Stimulated activated CD8-positive, alpha-beta memory T cell treated with anti-CD3 and anti-CD28 coated beads, Interleukin-4, amount 100 ng/mL, for 4 hours (primary cell): Measurements from ENCODE around the gene RAET1G.
"Not testable (repeated sequence)": the region's sequence is repeated elsewhere in the genome, so short reads cannot be mapped to it uniquely, and the experiment has no call there.

Experiments
- DNase-seq, 2 donors: peaks; one replicate each; pipeline ENCODE4 v3.0.0-alpha.2; 2020; ENCODE audit warnings: low read depth in 2 of 2, low spot score in 1 of 2

Gene RAET1G, protein sequence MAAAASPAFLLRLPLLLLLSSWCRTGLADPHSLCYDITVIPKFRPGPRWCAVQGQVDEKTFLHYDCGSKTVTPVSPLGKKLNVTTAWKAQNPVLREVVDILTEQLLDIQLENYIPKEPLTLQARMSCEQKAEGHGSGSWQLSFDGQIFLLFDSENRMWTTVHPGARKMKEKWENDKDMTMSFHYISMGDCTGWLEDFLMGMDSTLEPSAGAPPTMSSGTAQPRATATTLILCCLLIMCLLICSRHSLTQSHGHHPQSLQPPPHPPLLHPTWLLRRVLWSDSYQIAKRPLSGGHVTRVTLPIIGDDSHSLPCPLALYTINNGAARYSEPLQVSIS

DNA sequence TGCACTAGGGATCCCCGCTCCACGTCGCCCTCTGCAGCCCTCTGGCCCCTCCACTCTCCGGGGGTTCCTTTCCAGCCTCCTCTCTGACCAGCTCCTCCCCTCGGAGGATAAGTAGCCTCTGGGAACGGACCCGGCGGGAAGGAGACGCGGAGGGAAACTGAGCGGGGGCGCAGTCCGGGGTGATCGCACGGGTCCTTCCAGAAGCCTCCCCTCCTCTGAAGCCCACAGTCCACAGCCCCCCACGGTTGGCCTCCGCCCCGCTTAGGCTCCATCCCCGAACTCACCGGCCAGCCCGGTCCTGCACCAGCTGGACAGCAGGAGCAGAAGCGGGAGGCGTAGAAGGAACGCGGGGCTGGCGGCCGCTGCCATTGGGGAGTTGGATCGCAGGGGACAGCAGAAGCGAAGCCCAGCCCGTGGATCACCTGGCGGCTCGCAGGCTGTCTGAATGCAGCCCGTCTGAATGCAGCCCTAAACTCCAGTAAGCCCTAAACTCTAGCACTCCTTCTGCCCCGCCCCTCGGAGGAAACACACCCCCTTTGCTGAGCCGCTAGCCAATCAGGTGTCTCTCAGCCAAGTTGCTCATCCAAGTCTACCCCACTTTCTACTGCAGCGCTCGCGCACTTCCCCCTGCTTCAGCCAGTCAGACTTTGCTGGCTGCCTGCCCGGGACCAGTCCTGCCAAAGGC lies at the start of gene RAET1G:
RAET1G (minus strand) TSS at position 480 of the 685 bp plus-strand sequence; CDS start at position 369, 111 bp downstream.
- peak; percentile 57 to 65 for DNase-seq

DNA sequence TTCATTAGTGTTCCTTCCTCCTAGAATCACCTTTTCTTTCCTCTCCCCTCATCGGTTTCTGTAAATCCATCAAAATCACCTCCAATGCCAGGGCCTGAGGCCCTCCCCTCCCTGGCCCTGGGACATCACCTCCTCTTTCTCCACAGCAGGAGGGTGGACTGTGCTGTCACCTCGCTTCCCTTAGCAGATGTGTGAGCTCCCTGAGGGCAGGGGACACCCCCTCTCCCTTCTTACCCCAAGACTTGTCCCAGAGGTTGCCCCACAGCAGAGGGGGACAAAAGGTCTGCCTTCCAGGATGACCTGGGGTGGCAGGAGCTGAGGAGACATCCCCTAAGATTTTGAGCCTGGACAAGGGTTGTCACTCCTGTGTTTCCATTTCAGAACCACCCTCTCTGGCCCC lies 46.7 kb upstream of the RAET1G start:
- DNase-seq: no peak

DNA sequence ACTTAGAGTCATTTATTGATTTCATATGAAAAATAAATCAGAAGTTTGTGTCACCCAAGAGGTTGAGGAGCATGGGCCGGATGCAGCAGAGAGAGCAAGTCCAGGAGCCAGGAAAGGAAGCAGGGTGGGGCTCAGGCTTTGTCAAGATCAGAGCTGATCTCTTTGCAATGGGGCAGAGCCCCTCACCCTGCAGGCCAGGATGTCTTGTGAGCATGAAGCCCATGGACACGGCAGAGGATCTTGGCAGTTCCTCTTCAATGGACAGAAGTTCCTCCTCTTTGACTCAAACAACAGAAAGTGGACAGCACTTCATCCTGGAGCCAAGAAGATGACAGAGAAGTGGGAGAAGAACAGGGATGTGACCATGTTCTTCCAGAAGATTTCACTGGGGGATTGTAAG lies 46.0 kb upstream of the RAET1G start:
- not testable (repeated sequence) for DNase-seq

DNA sequence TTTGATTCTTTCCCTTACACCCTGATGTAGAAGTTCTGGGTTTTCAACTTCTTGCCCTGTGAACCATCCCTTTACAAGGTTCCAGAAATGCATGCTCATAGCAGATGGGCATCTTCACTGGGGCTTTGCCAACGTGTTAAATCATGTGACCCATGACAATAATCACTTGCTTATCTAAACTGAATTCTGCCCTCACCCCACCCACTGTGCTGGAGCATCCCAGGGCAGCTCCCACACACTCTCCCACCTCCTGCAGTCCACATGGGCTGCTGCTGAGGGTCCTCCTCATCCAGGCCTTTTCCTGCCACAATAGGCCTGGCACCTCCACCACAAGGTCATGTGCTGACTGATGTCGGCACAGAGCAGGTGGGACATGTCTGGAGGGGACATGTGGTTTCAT lies 45.1 kb upstream of the RAET1G start:
- not testable (repeated sequence) for DNase-seq

DNA sequence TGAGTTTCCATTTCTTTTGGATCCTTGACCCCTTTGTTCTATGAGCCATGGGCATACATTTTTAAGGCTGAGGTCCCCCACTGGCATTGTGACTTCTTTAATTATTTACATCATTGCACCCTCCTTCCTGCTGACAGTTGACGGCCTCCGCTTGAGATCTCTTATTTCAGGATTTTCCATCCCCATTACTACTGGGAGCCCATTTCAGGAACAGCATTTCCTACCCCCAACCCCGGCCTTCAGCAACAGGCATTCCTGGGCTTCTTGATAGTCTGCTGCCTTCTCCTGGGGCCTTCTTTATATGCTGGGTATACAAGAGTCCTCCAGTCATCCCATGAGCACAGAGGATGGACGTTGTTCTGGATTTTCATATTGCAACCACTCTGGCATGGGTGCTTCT lies 44.7 kb upstream of the RAET1G start:
- DNase-seq: no peak

GRCh38 chr6:149966319-149966718 lies 43.4 kb upstream of the RAET1G start:
- DNase-seq: not testable (repeated sequence)

- DNase-seq: no peak
Observed at GRCh38 chr6:149965194-149966020, 42.5 kb upstream of the RAET1G start.

DNA sequence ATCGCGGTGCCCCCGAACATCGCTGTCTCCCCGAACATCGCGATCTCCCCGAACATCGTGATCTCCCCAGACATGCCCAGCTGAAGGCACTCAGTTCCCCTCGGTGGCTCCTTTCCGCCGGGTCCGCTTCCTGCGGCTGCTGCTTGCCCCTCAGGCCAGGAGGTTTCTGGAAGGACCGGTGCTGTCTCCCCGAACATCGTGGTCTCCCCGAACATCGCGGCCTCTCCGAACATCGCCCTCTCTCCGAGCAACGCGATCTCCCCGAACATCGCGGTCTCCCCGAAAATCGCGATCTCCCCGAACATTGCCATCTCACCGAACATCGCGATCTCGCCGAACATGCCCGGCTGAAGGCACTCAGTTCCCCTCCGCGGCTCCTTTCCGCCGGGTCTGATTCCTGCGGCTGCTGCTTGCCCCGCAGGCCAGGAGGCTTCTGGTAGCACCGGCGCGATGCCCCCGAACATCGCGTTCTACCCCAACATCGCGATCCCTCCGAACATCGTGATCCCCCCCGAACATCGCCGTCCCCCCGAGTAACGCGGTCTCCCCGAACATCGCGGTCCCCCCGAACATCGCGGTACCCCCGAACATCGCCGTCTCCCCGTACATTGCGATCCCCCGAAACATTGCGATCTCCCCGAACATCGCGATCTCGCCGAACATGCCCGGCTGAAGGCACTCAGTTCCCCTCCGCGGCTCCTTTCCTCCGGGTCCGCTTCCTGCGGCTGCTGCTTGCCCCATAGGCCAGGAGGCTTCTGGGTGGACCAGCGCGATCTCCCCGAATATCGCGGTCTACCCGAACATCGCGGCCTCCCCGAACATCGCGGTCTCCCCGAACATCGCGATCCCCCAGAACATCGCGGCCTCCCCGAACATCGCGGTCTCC lies 41.6 kb upstream of the RAET1G start:
- DNase-seq: no peak

DNA sequence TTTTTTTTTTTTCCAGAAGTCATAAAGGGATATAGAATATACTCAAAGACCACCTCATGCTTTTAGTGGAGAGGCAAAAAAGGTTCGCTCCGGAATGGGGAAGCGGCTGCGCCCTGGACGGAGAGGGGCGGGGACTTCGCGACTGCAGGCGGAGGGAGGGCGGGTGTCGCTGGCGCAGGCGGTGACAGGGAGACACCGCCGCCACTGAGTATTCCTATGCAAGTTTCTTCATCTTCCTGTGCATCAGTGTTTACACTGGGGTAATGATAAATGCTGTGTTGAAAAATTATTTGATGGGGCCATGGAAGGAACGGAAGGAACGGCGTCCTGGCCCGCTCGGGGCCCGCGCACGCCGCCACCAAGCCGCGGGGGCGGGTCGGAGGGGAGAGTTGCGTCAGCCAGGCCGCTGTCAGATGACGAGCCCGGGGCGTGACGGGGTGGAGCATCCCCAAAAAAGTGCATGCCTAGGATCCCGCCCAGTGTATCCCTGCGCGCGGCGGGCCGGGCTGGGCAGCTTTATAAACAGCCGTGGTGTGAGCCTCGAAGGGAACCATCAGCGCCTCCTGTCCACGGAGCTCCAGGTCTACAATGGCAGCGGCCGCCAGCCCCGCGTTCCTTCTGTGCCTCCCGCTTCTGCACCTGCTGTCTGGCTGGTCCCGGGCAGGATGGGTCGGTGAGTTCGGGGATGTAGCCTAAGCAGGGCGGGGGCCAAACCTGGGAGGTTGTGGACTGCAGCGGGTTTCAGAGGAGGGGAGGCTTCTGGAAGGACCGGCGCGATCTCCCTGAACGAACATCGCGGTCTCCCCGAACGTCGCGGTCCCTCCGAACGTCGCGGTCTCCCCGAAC lies 40.8 kb upstream of the RAET1G start, which contains the start of gene ULBP1:
ULBP1 (plus strand) TSS at position 482 of the 846 bp plus-strand sequence; CDS start at position 589, 107 bp downstream.
- DNase-seq: peak; percentile 53 to 57

- DNase-seq: no peak
Observed at GRCh38 chr6:149963212-149963461, 40.2 kb upstream of the RAET1G start.

- DNase-seq: no peak
Observed at GRCh38 chr6:149962461-149963211, 39.7 kb upstream of the RAET1G start.

GRCh38 chr6:149961728-149962425 lies 39.0 kb upstream of the RAET1G start:
- DNase-seq: no peak

- DNase-seq: no peak
Observed at GRCh38 chr6:149960488-149960887, 37.6 kb upstream of the RAET1G start.

DNA sequence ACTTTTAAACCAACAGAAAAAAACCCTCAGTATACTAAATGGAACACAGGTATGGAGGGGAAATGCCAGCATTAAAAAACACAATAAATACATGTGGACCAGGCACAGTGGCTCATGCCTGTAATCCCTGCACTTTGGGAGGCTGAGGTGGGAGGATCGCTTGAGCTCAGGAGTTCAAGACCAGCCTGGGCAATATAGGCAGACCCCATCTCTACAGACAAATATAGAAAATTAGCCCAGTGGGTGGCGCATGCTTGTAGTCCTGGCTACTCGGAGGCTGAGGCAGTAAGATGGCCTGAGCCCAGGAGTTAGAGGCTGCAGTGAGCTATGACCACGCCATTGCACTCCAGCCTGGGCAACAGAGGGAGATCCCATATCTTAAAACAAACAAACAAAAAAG lies 36.9 kb upstream of the RAET1G start:
- DNase-seq: not testable (repeated sequence)

- not testable (repeated sequence) for DNase-seq
Observed at GRCh38 chr6:149958124-149958523, 35.2 kb upstream of the RAET1G start.

- DNase-seq: not testable (repeated sequence)
Observed at GRCh38 chr6:149955654-149956317, 32.9 kb upstream of the RAET1G start.

- not testable (repeated sequence) for DNase-seq
Observed at GRCh38 chr6:149954984-149955653, 32.2 kb upstream of the RAET1G start.
